Activated naive CD8-positive, alpha-beta T cell treated with anti-CD3 and anti-CD28 coated beads, Interleukin-2, amount 10 ng/mL, durations not matched to agents 7 days and 5 days (primary cell): ENCODE data around the gene RAPGEF2. TPM values are rescaled to one million over a fixed set of nuclear protein-coding genes. Genes with fewer than 3 reads are reported as not detected.

Experiments used
- ATAC-seq: fragments of 150-1000 bp; cut with Tn5 transposase; one replicate; pipeline ENCODE4 v1.10.0; 2021; ENCODE audit warnings: low read depth, moderate library complexity
- POLR2A ChIA-PET: fragments of 350-600 bp; sonication (Branson Sonifier 250); formaldehyde crosslinking; loops from one replicate; lab custom pipeline; 2021; ENCODE audit warnings: antibody characterized with exemption; lab: Charles Lee
- DNase-seq: peaks from one replicate; pipeline ENCODE4 v3.0.0; 2021
- H3K27ac Mint-ChIP-seq: one replicate; pipeline ENCODE4 v1.8.0; 2022; ENCODE audit warnings: mild to moderate bottlenecking, mixed read lengths
- H3K27me3 Mint-ChIP-seq: one replicate; pipeline ENCODE4 v1.8.0; 2022; ENCODE audit warnings: mild to moderate bottlenecking, moderate library complexity, mixed read lengths
- H3K36me3 Mint-ChIP-seq: one replicate; pipeline ENCODE4 v1.8.0; 2021; ENCODE audit warnings: mild to moderate bottlenecking, mixed read lengths
- H3K4me1 Mint-ChIP-seq: one replicate; pipeline ENCODE4 v1.8.0; 2021; ENCODE audit warnings: mixed read lengths
- H3K4me3 Mint-ChIP-seq: one replicate; pipeline ENCODE4 v1.8.0; 2022; ENCODE audit warnings: mild to moderate bottlenecking, moderate library complexity, mixed read lengths
- H3K9me3 Mint-ChIP-seq: one replicate; pipeline ENCODE4 v1.8.0; 2021; ENCODE audit warnings: mixed read lengths
- microRNA-seq: library from miRNA; unstranded; fragments of <30 nt; microRNA quantifications from one replicate; pipeline ENCODE4 v1.2.0, GENCODE V29; 2022
- total RNA-seq, 2 experiments: library from RNA; stranded (reverse); gene quantifications; one replicate each; pipeline ENCODE4 v1.2.3, GENCODE V29; 2021

The RAPGEF2 gene
- total RNA-seq, 2 experiments from 2014 or later: 23.2 to 24.1 TPM

GRCh38 chr4:159395693-159396092, 292.8 kb downstream of the RAPGEF2 start:
- Mint-ChIP-seq H3K9me3 (no peaks in the 10 kb centered on the region), H3K4me3 (no peak overlapping the region), H3K27me3 (peaks cover 2% of the 10 kb centered on the region), H3K36me3 (no peaks in the 10 kb centered on the region), H3K27ac (no peak overlapping the region), H3K4me1 (no peaks in the 10 kb centered on the region)
- POLR2A ChIA-PET: no interaction called here
- DNase-seq (no peak), ATAC-seq (no peak)

GRCh38 chr4:159396151-159396550, 293.3 kb downstream of the RAPGEF2 start:
- POLR2A ChIA-PET: no interaction called here
- DNase-seq: no peak
- Mint-ChIP-seq H3K9me3 (no peaks in the 10 kb centered on the region), H3K27ac (no peak overlapping the region), H3K36me3 (no peaks in the 10 kb centered on the region), H3K4me1 (no peaks in the 10 kb centered on the region), H3K4me3 (no peak overlapping the region), H3K27me3 (peaks cover 5% of the 10 kb centered on the region)
- no peak for ATAC-seq

- Mint-ChIP-seq H3K9me3 (no peaks in the 10 kb centered on the region), H3K27me3 (peaks cover 5% of the 10 kb centered on the region), H3K27ac (no peak overlapping the region), H3K4me3 (no peak overlapping the region), H3K36me3 (no peaks in the 10 kb centered on the region), H3K4me1 (peaks cover 1% of the 10 kb centered on the region)
- no peak for DNase-seq
- POLR2A ChIA-PET: no interaction called here
- ATAC-seq: no peak
These were observed 295.4 kb downstream of the RAPGEF2 start for GRCh38 chr4:159398236-159398638.

- POLR2A ChIA-PET: no interaction called here
- H3K27me3 Mint-ChIP-seq: peaks cover 5% of the 10 kb centered on the region
- no peaks in the 10 kb centered on the region for H3K36me3 Mint-ChIP-seq
- no peak overlapping the region for H3K4me3 Mint-ChIP-seq
- ATAC-seq: no peak
- H3K4me1 Mint-ChIP-seq: peaks cover 1% of the 10 kb centered on the region
- DNase-seq: no peak
- no peaks in the 10 kb centered on the region for H3K9me3 Mint-ChIP-seq
- no peak overlapping the region for H3K27ac Mint-ChIP-seq
These were observed 297.8 kb downstream of the RAPGEF2 start for GRCh38 chr4:159400558-159401225.

GRCh38 chr4:159401226-159401712, 298.4 kb downstream of the RAPGEF2 start:
- no peaks in the 10 kb centered on the region for H3K9me3 Mint-ChIP-seq
- POLR2A ChIA-PET: no interaction called here
- ATAC-seq: no peak

GRCh38 chr4:159401791-159402380, 299.0 kb downstream of the RAPGEF2 start:
- peaks cover 5% of the 10 kb centered on the region for H3K27me3 Mint-ChIP-seq
- no peak overlapping the region for H3K27ac Mint-ChIP-seq
- no peak for ATAC-seq
- peaks cover 1% of the 10 kb centered on the region for H3K4me1 Mint-ChIP-seq
- H3K4me3 Mint-ChIP-seq: no peak overlapping the region
- no peak for DNase-seq
- POLR2A ChIA-PET: no interaction called here
- H3K36me3 Mint-ChIP-seq: no peaks in the 10 kb centered on the region
- H3K9me3 Mint-ChIP-seq: no peaks in the 10 kb centered on the region

More at GRCh38 chr4:159401226-159401712, 298.4 kb downstream of the RAPGEF2 start:
- H3K27me3 Mint-ChIP-seq: peaks cover 5% of the 10 kb centered on the region
- no peak overlapping the region for H3K4me3 Mint-ChIP-seq
- no peaks in the 10 kb centered on the region for H3K36me3 Mint-ChIP-seq
- DNase-seq: no peak
- H3K27ac Mint-ChIP-seq: no peak overlapping the region
- H3K4me1 Mint-ChIP-seq: peaks cover 1% of the 10 kb centered on the region

Small RNAs within 50 kb of the gene (microRNA-seq; reads per million reads assigned to microRNA genes)
- gene MIR3688-1: not detected
- not detected for gene MIR3688-2
